Measurements from ENCODE around the gene UGT2B10. TPM values are rescaled to one million over a fixed set of nuclear protein-coding genes. Genes with fewer than 3 reads are reported as not detected.
"Not testable (repeated sequence)": the region's sequence is repeated elsewhere in the genome, so short reads cannot be mapped to it uniquely, and the experiment has no call there.

Gene UGT2B10
- total and polyA plus RNA-seq, 4 donors, result not detected

GRCh38 chr4:68810919-68811318 is 4.9 kb upstream of the UGT2B10 start:
- ATAC-seq (ENCODE audit: insufficient read depth, low FRiP score), result no peak
- WGBS, 2 donors, result 81 to 85% methylated on average over 2 of the region's 2 CpGs

GRCh38 chr4:68816410-68817265 is 844 bp downstream of the UGT2B10 start:
- H3K27ac ChIP-seq (ENCODE audit: low read depth in 1 of 2, low read length in 1 of 2); ATAC-seq (ENCODE audit: insufficient read depth, low FRiP score); H3K36me3 ChIP-seq (ENCODE audit: control insufficient read depth in 4 of 4, insufficient read depth in 4 of 4, low read length in 4 of 4); DNase-seq; H3K9me3 ChIP-seq (ENCODE audit: control insufficient read depth in 4 of 4, insufficient read depth in 3 of 4, low read length in 3 of 4); H3K27me3 ChIP-seq (ENCODE audit: control insufficient read depth in 3 of 3, insufficient read depth in 3 of 3, low read length in 2 of 3); H3K4me3 ChIP-seq; H3K9ac ChIP-seq (ENCODE audit: insufficient read depth in 1 of 2, low read length in 2 of 2); H3K4me1 ChIP-seq (ENCODE audit: control insufficient read depth in 5 of 5, insufficient read depth in 5 of 5, low read length in 5 of 5): not testable (repeated sequence)
- WGBS, 2 donors, result 65 to 67% methylated on average over 5 of the region's 5 CpGs

More at GRCh38 chr4:68810919-68811318, 4.9 kb upstream of the UGT2B10 start:
- H3K4me1 ChIP-seq (ENCODE audit: control insufficient read depth in 5 of 5, insufficient read depth in 5 of 5, low read length in 5 of 5), result no peaks in the 10 kb centered on the region
- H3K9ac ChIP-seq (ENCODE audit: insufficient read depth in 1 of 2, low read length in 2 of 2), result no peak overlapping the region
- H3K27me3 ChIP-seq (ENCODE audit: control insufficient read depth in 3 of 3, insufficient read depth in 3 of 3, low read length in 2 of 3), result no peaks in the 10 kb centered on the region
- H3K36me3 ChIP-seq (ENCODE audit: control insufficient read depth in 4 of 4, insufficient read depth in 4 of 4, low read length in 4 of 4), result no peaks in the 10 kb centered on the region
- no peak for DNase-seq
- H3K9me3 ChIP-seq (ENCODE audit: control insufficient read depth in 4 of 4, insufficient read depth in 3 of 4, low read length in 3 of 4), result peaks cover 0 to 7% (median 1%) of the 10 kb centered on the region in 4 donors
- no peak overlapping the region for H3K4me3 ChIP-seq
- H3K27ac ChIP-seq (ENCODE audit: low read depth in 1 of 2, low read length in 1 of 2), result no peak overlapping the region
- no peak for TF ChIP-seq CTCF (IDR thresholded peaks at IDR 0.05; ENCODE audit: control extremely low read depth, extremely low read depth)

- Histone ChIP-seq H3K27me3 (ENCODE audit: control insufficient read depth in 3 of 3, insufficient read depth in 3 of 3, low read length in 2 of 3) (no peaks in the 10 kb centered on the region), H3K4me3 (no peak overlapping the region), H3K9ac (ENCODE audit: insufficient read depth in 1 of 2, low read length in 2 of 2) (no peak overlapping the region), H3K27ac (ENCODE audit: low read depth in 1 of 2, low read length in 1 of 2) (no peak overlapping the region), H3K9me3 (ENCODE audit: control insufficient read depth in 4 of 4, insufficient read depth in 3 of 4, low read length in 3 of 4) (no peaks in the 10 kb centered on the region), H3K4me1 (ENCODE audit: control insufficient read depth in 5 of 5, insufficient read depth in 5 of 5, low read length in 5 of 5) (no peaks in the 10 kb centered on the region), H3K36me3 (ENCODE audit: control insufficient read depth in 4 of 4, insufficient read depth in 4 of 4, low read length in 4 of 4) (no peaks in the 10 kb centered on the region)
- no peak for TF ChIP-seq CTCF (IDR thresholded peaks at IDR 0.05; ENCODE audit: control extremely low read depth, extremely low read depth)
- WGBS, 2 donors, result 85 to 86% methylated on average over 2 of the region's 2 CpGs
- DNase-seq (no peak), ATAC-seq (ENCODE audit: insufficient read depth, low FRiP score) (no peak)
Observed at GRCh38 chr4:68817386-68817785, 1.6 kb downstream of the UGT2B10 start.

- H3K27me3 ChIP-seq (ENCODE audit: control insufficient read depth in 3 of 3, insufficient read depth in 3 of 3, low read length in 2 of 3); H3K36me3 ChIP-seq (ENCODE audit: control insufficient read depth in 4 of 4, insufficient read depth in 4 of 4, low read length in 4 of 4); H3K4me1 ChIP-seq (ENCODE audit: control insufficient read depth in 5 of 5, insufficient read depth in 5 of 5, low read length in 5 of 5); ATAC-seq (ENCODE audit: insufficient read depth, low FRiP score); DNase-seq; H3K27ac ChIP-seq (ENCODE audit: low read depth in 1 of 2, low read length in 1 of 2); H3K9me3 ChIP-seq (ENCODE audit: control insufficient read depth in 4 of 4, insufficient read depth in 3 of 4, low read length in 3 of 4); H3K9ac ChIP-seq (ENCODE audit: insufficient read depth in 1 of 2, low read length in 2 of 2); H3K4me3 ChIP-seq: not testable (repeated sequence)
- 56 to 68% methylated on average over 3 of the region's 3 CpGs for WGBS, 2 donors
Observed at GRCh38 chr4:68818030-68818462, 2.3 kb downstream of the UGT2B10 start.

Data from lung (tissue), 12 donors.